ENCODE measurements around the gene FPR2. TPM values are rescaled to one million over a fixed set of nuclear protein-coding genes. Genes with fewer than 3 reads are reported as not detected.

Gene FPR2
- total RNA-seq, 2 experiments from 2014 or later, result not detected

GRCh38 chr19:51779703-51780102 is 18.7 kb downstream of the FPR2 start:
- ATAC-seq (ENCODE audit: low read depth) (no peak), DNase-seq (no peak)
- H3K4me1 Mint-ChIP-seq, result no peaks in the 10 kb centered on the region
- H3K27me3 Mint-ChIP-seq, result peaks cover 35% of the 10 kb centered on the region
- H3K27ac Mint-ChIP-seq, result no peak overlapping the region
- POLR2A ChIA-PET, result no interaction called here
- no peak overlapping the region for H3K4me3 Mint-ChIP-seq
- no peaks in the 10 kb centered on the region for H3K36me3 Mint-ChIP-seq
- H3K9me3 Mint-ChIP-seq, result no peaks in the 10 kb centered on the region

GRCh38 chr19:51780270-51780669 is 19.3 kb downstream of the FPR2 start:
- no peak overlapping the region for H3K4me3 Mint-ChIP-seq
- H3K4me1 Mint-ChIP-seq, result no peaks in the 10 kb centered on the region
- H3K9me3 Mint-ChIP-seq, result no peaks in the 10 kb centered on the region
- ATAC-seq (ENCODE audit: low read depth), result no peak
- DNase-seq, result no peak
- POLR2A ChIA-PET, result no interaction called here
- peaks cover 32% of the 10 kb centered on the region for H3K27me3 Mint-ChIP-seq
- no peaks in the 10 kb centered on the region for H3K36me3 Mint-ChIP-seq
- H3K27ac Mint-ChIP-seq, result no peak overlapping the region

GRCh38 chr19:51781999-51782398 is 21.0 kb downstream of the FPR2 start:
- H3K27me3 Mint-ChIP-seq, result peaks cover 22% of the 10 kb centered on the region
- no peak overlapping the region for H3K27ac Mint-ChIP-seq
- H3K36me3 Mint-ChIP-seq, result no peaks in the 10 kb centered on the region
- no peak overlapping the region for H3K4me3 Mint-ChIP-seq
- DNase-seq, result no peak
- H3K9me3 Mint-ChIP-seq, result peaks cover under 1% of the 10 kb centered on the region
- no peak for ATAC-seq (ENCODE audit: low read depth)
- H3K4me1 Mint-ChIP-seq, result no peaks in the 10 kb centered on the region
- POLR2A ChIA-PET, result no interaction called here

- Mint-ChIP-seq H3K27me3 (peaks cover 10% of the 10 kb centered on the region), H3K4me3 (no peak overlapping the region), H3K27ac (no peak overlapping the region), H3K4me1 (no peaks in the 10 kb centered on the region), H3K36me3 (peaks cover 2% of the 10 kb centered on the region), H3K9me3 (peaks cover 5% of the 10 kb centered on the region)
- no peak for DNase-seq
- no peak for ATAC-seq (ENCODE audit: low read depth)
- POLR2A ChIA-PET, result no interaction called here
These were observed 22.4 kb downstream of the FPR2 start for GRCh38 chr19:51783372-51783771.

GRCh38 chr19:51784109-51784785 is 23.3 kb downstream of the FPR2 start:
- no peak for ATAC-seq (ENCODE audit: low read depth)
- peaks cover 2% of the 10 kb centered on the region for H3K36me3 Mint-ChIP-seq
- H3K4me3 Mint-ChIP-seq, result no peak overlapping the region
- DNase-seq, result no peak
- peaks cover 8% of the 10 kb centered on the region for H3K9me3 Mint-ChIP-seq
- no peak overlapping the region for H3K27ac Mint-ChIP-seq
- H3K27me3 Mint-ChIP-seq, result peaks cover 9% of the 10 kb centered on the region
- H3K4me1 Mint-ChIP-seq, result no peaks in the 10 kb centered on the region
- POLR2A ChIA-PET, result no interaction called here

- DNase-seq (no peak), ATAC-seq (ENCODE audit: low read depth) (peak; percentile 45)
- no peak overlapping the region for H3K27ac Mint-ChIP-seq
- H3K4me1 Mint-ChIP-seq, result no peaks in the 10 kb centered on the region
- H3K4me3 Mint-ChIP-seq, result no peak overlapping the region
- H3K9me3 Mint-ChIP-seq, result peaks cover 9% of the 10 kb centered on the region
- peaks cover 2% of the 10 kb centered on the region for H3K36me3 Mint-ChIP-seq
- POLR2A ChIA-PET, result no interaction called here
- peaks cover 4% of the 10 kb centered on the region for H3K27me3 Mint-ChIP-seq
These were observed 24.1 kb downstream of the FPR2 start for GRCh38 chr19:51784922-51785690.

- POLR2A ChIA-PET, result no interaction called here
- H3K4me1 Mint-ChIP-seq, result no peaks in the 10 kb centered on the region
- no peak overlapping the region for H3K27ac Mint-ChIP-seq
- H3K36me3 Mint-ChIP-seq, result peaks cover 2% of the 10 kb centered on the region
- peaks cover 9% of the 10 kb centered on the region for H3K9me3 Mint-ChIP-seq
- peaks cover 1% of the 10 kb centered on the region for H3K27me3 Mint-ChIP-seq
- no peak overlapping the region for H3K4me3 Mint-ChIP-seq
- ATAC-seq (ENCODE audit: low read depth) (no peak), DNase-seq (no peak)
These were observed 25.9 kb downstream of the FPR2 start for GRCh38 chr19:51786646-51787494.

GRCh38 chr19:51788029-51788428 is 27.0 kb downstream of the FPR2 start:
- H3K4me3 Mint-ChIP-seq, result no peak overlapping the region
- H3K4me1 Mint-ChIP-seq, result no peaks in the 10 kb centered on the region
- DNase-seq, result no peak
- POLR2A ChIA-PET, result no interaction called here
- H3K27ac Mint-ChIP-seq, result no peak overlapping the region
- no peaks in the 10 kb centered on the region for H3K27me3 Mint-ChIP-seq
- H3K9me3 Mint-ChIP-seq, result peaks cover 12% of the 10 kb centered on the region
- ATAC-seq (ENCODE audit: low read depth), result no peak
- H3K36me3 Mint-ChIP-seq, result peaks cover 2% of the 10 kb centered on the region

- Mint-ChIP-seq H3K27me3 (no peaks in the 10 kb centered on the region), H3K27ac (no peak overlapping the region), H3K4me1 (no peaks in the 10 kb centered on the region), H3K4me3 (no peak overlapping the region), H3K9me3 (peaks cover 12% of the 10 kb centered on the region), H3K36me3 (peaks cover 2% of the 10 kb centered on the region)
- DNase-seq (no peak), ATAC-seq (ENCODE audit: low read depth) (no peak)
- POLR2A ChIA-PET, result interaction anchor here (0.7 kb wide), 1 partner anchor 11 kb away, joined by 3 read pairs; no protein-coding TSS in a partner anchor
These were observed 28.2 kb downstream of the FPR2 start for GRCh38 chr19:51789061-51789795.

- DNase-seq (no peak), ATAC-seq (ENCODE audit: low read depth) (no peak)
- H3K9me3 Mint-ChIP-seq, result peaks cover 17% of the 10 kb centered on the region
- no peaks in the 10 kb centered on the region for H3K4me1 Mint-ChIP-seq
- H3K27ac Mint-ChIP-seq, result no peak overlapping the region
- H3K36me3 Mint-ChIP-seq, result no peaks in the 10 kb centered on the region
- POLR2A ChIA-PET, result no interaction called here
- peaks cover 2% of the 10 kb centered on the region for H3K27me3 Mint-ChIP-seq
- no peak overlapping the region for H3K4me3 Mint-ChIP-seq
These were observed 32.0 kb downstream of the FPR2 start for GRCh38 chr19:51792932-51793331.

GRCh38 chr19:51793994-51794393 is 33.0 kb downstream of the FPR2 start:
- no peaks in the 10 kb centered on the region for H3K36me3 Mint-ChIP-seq
- H3K4me3 Mint-ChIP-seq, result no peak overlapping the region
- H3K27ac Mint-ChIP-seq, result no peak overlapping the region
- POLR2A ChIA-PET, result no interaction called here
- ATAC-seq (ENCODE audit: low read depth) (no peak), DNase-seq (no peak)
- H3K27me3 Mint-ChIP-seq, result peaks cover 2% of the 10 kb centered on the region
- peaks cover 15% of the 10 kb centered on the region for H3K9me3 Mint-ChIP-seq
- H3K4me1 Mint-ChIP-seq, result no peaks in the 10 kb centered on the region

GRCh38 chr19:51794885-51795490 is 34.0 kb downstream of the FPR2 start, which contains the start of gene FPR3:
Gene FPR3, plus strand, starts transcription at chr19:51795157. Its CDS starts 28,592 bp downstream, at chr19:51823749.
- Mint-ChIP-seq H3K27ac (no peak within 1 kb of the TSS), H3K36me3 (no peaks in the 10 kb centered on the region), H3K4me1 (no peaks in the 10 kb centered on the region), H3K4me3 (no peak within 1 kb of the TSS), H3K27me3 (peaks cover 2% of the 10 kb centered on the region), H3K9me3 (peaks cover 15% of the 10 kb centered on the region)
- ATAC-seq (ENCODE audit: low read depth) (no peak), DNase-seq (no peak)
- POLR2A ChIA-PET, result no interaction called here

Measured in activated naive CD8-positive, alpha-beta T cell treated with anti-CD3 and anti-CD28 coated beads, Interleukin-2, amount 10 ng/mL, durations not matched to agents 7 days and 5 days (primary cell).